Endothelial cell of umbilical vein (primary cell): Measurements from ENCODE around the gene NHERF2. TPM values are rescaled to one million over a fixed set of nuclear protein-coding genes. Genes with fewer than 3 reads are reported as not detected.

ENCODE experiments used
- BruUV-seq: library from RNA; stranded (reverse); fragments of 400-500 nt; replicated peaks from 2 replicates; lab custom pipeline; 2021; lab: Mats Ljungman, UMichigan
- CTCF ChIA-PET: fragments of 300-600, 350-600 bp; sonication (Branson Sonifier 250); formaldehyde crosslinking; loops from one replicate; lab custom pipeline; 2021; ENCODE audit warnings: antibody characterized with exemption, inconsistent platforms; lab: Charles Lee
- POLR2A ChIA-PET: fragments of 300-600, 350-600 bp; sonication (Branson Sonifier 250); formaldehyde crosslinking; loops from one replicate; lab custom pipeline; 2021; ENCODE audit warnings: antibody characterized with exemption, inconsistent platforms; lab: Charles Lee
- DNase-seq: peaks from one replicate; pipeline ENCODE4 v3.0.0-alpha.2; 2011; ENCODE audit warnings: low read depth, low spot score
- FAIRE-seq: peaks from 2 replicates; lab custom pipeline; 2011; peaks lifted over from hg19 to GRCh38; lab: Jason Lieb, UNC
- H2AFZ ChIP-seq: 2 replicates; pipeline ENCODE4 v1.6.0; 2012; ENCODE audit warnings: low read depth, low read length, control low read depth, inconsistent platforms
- H3K27ac ChIP-seq: 2 replicates; pipeline ENCODE4 v1.5.1; 2011; ENCODE audit warnings: low read depth, mild to moderate bottlenecking, control low read depth, low read length, moderate library complexity; ENCODE audit not compliant: insufficient read depth
- H3K27me3 ChIP-seq, 2 experiments: 2 replicates each; pipeline versions ENCODE4 v1.6.0 to v1.6.1; 2011; ENCODE audit warnings: low read length in 2 of 2, mixed read lengths in 1 of 2; ENCODE audit not compliant: control insufficient read depth in 2 of 2, insufficient read depth in 2 of 2
- H3K36me3 ChIP-seq, 2 experiments: 2 replicates in 1 of 2; 3 replicates in 1 of 2; pipeline ENCODE4 v1.5.1; 2011; ENCODE audit warnings: low read length in 2 of 2, mild to moderate bottlenecking in 1 of 2, moderate library complexity in 1 of 2; ENCODE audit not compliant: control insufficient read depth in 2 of 2, insufficient read depth in 2 of 2; ENCODE audit errors: extremely low read depth in 1 of 2
- H3K4me1 ChIP-seq: 3 replicates; pipeline ENCODE4 v1.5.1; 2011; ENCODE audit warnings: mild to moderate bottlenecking, low read length; ENCODE audit not compliant: control insufficient read depth, insufficient read depth; ENCODE audit errors: extremely low read depth
- H3K4me2 ChIP-seq: 2 replicates; pipeline ENCODE4 v1.6.1; 2011; ENCODE audit warnings: low read length, control low read depth, mixed read lengths; ENCODE audit not compliant: insufficient read depth
- H3K4me3 ChIP-seq, 3 experiments: fragments of 200-600 bp in 1 of 3; sonication (generic), shearing (Covaris generic) in 1 of 3; replicated peaks in 1 of 3; 2 replicates each; pipeline ENCODE4 v1.5.1; 2011 to 2016; ENCODE audit warnings: control low read depth in 3 of 3, low read length in 3 of 3, mild to moderate bottlenecking in 2 of 3, inconsistent platforms in 1 of 3, low read depth in 1 of 3, moderate library complexity in 1 of 3; ENCODE audit not compliant: insufficient read depth in 1 of 3
- H3K79me2 ChIP-seq: 2 replicates; pipeline ENCODE4 v1.6.0; 2012; ENCODE audit warnings: low read length, inconsistent platforms; ENCODE audit not compliant: control insufficient read depth, insufficient read depth
- H3K9ac ChIP-seq: replicated peaks from 2 replicates; pipeline ENCODE3; 2011; ENCODE audit warnings: low read length, control low read depth; ENCODE audit not compliant: insufficient read depth; ENCODE audit errors: extremely low read depth
- H3K9me1 ChIP-seq: replicated peaks from 3 replicates; pipeline ENCODE4 v1.6.0; 2011; ENCODE audit warnings: mild to moderate bottlenecking, low read length; ENCODE audit not compliant: control insufficient read depth, insufficient read depth; ENCODE audit errors: extremely low read depth
- H3K9me3 ChIP-seq: replicated peaks from 2 replicates; pipeline ENCODE4 v1.5.1; 2012; ENCODE audit warnings: low read length, inconsistent platforms; ENCODE audit not compliant: control insufficient read depth, insufficient read depth
- H4K20me1 ChIP-seq: replicated peaks from 2 replicates; pipeline ENCODE3; 2011; ENCODE audit warnings: mild to moderate bottlenecking, low read length; ENCODE audit not compliant: control insufficient read depth, insufficient read depth; ENCODE audit errors: extremely low read depth
- CTCF ChIP-seq, 2 donors: IDR thresholded peaks; 1 replicate in 1 of 2; 2 replicates in 1 of 2; pipeline ENCODE4 v1.5.1; 2011; ENCODE audit warnings: low read length in 2 of 2, mild to moderate bottlenecking in 2 of 2, moderate library complexity in 2 of 2, control low read depth in 1 of 2, inconsistent platforms in 1 of 2, low read depth in 1 of 2; ENCODE audit not compliant: insufficient read depth in 1 of 2; ENCODE audit errors: extremely low read depth in 1 of 2
- EZH2 ChIP-seq: IDR thresholded peaks from 2 replicates; pipeline ENCODE4 v1.6.1; 2012; ENCODE audit warnings: borderline replicate concordance, low read depth, mild to moderate bottlenecking, moderate library complexity, low read length, inconsistent platforms; ENCODE audit not compliant: severe bottlenecking
- FOS ChIP-seq: IDR thresholded peaks from 2 replicates; pipeline ENCODE4 v1.6.1; 2011; ENCODE audit warnings: mild to moderate bottlenecking, low read length, moderate library complexity, borderline replicate concordance; ENCODE audit not compliant: insufficient read depth
- GATA2 ChIP-seq: IDR thresholded peaks from 2 replicates; pipeline ENCODE4 v1.7.0; 2011; ENCODE audit warnings: low read depth, mild to moderate bottlenecking, moderate library complexity, mixed read lengths, low read length; ENCODE audit not compliant: insufficient read length, insufficient read depth
- JUN ChIP-seq: IDR thresholded peaks from 2 replicates; pipeline ENCODE4 v1.6.1; 2011; ENCODE audit warnings: borderline replicate concordance, low read depth; ENCODE audit not compliant: insufficient read length, insufficient read depth
- MYC ChIP-seq: IDR thresholded peaks from one replicate; pipeline ENCODE4 v1.6.1; 2011; ENCODE audit warnings: mild to moderate bottlenecking, low read depth, low read length
- POLR2A ChIP-seq: IDR thresholded peaks from 2 replicates; pipeline ENCODE4 v1.6.1; 2012; ENCODE audit warnings: low read depth, mild to moderate bottlenecking, control low read depth, low read length
- POLR2AphosphoS5 ChIP-seq: IDR thresholded peaks from 2 replicates; pipeline ENCODE4 v1.6.1; 2012; ENCODE audit warnings: low read depth, mild to moderate bottlenecking, control low read depth, low read length, moderate library complexity; ENCODE audit not compliant: insufficient read depth
- dilution Hi-C: fragments of 300-500 bp; cut with MboI; formaldehyde crosslinking; loops from one replicate; pipeline ENCODE4 v1.15.0; 2019; ENCODE audit warnings: low sequenced_read_pairs; ENCODE audit not compliant: extremely low pct_ligation_motif_present
- intact Hi-C: fragments of 100-400 bp; cut with micrococcal nuclease; formaldehyde crosslinking; loops from one replicate; pipeline ENCODE4 v1.10.0; 2022
- polyA plus RNA-seq, 4 experiments: library from polyadenylated mRNA; depleted of rRNA in 3 of 4; stranded (reverse) in 3 of 4; unstranded in 1 of 4; fragments of >200 nt; gene quantifications; 2 replicates each; pipeline versions ENCODE4 v1.2.1 to v1.2.3, GENCODE V29; 2011 to 2012; ENCODE audit warnings: missing spikeins in 1 of 4
- total RNA-seq: library from RNA; stranded (reverse); gene quantifications from 2 replicates; pipeline ENCODE4 v1.2.3, GENCODE V29; 2021
- TF ChIP-seq, protein P1 (sequence below): IDR thresholded peaks from 2 replicates; pipeline ENCODE4 v1.6.1; 2011; ENCODE audit not compliant: insufficient read depth, insufficient read length

The NHERF2 gene
- total and polyA plus RNA-seq, 2 donors (not counting 3 experiments of a cell fraction or from before 2014, with no cell fraction given) = 65.2 to 71.2 TPM

DNA sequence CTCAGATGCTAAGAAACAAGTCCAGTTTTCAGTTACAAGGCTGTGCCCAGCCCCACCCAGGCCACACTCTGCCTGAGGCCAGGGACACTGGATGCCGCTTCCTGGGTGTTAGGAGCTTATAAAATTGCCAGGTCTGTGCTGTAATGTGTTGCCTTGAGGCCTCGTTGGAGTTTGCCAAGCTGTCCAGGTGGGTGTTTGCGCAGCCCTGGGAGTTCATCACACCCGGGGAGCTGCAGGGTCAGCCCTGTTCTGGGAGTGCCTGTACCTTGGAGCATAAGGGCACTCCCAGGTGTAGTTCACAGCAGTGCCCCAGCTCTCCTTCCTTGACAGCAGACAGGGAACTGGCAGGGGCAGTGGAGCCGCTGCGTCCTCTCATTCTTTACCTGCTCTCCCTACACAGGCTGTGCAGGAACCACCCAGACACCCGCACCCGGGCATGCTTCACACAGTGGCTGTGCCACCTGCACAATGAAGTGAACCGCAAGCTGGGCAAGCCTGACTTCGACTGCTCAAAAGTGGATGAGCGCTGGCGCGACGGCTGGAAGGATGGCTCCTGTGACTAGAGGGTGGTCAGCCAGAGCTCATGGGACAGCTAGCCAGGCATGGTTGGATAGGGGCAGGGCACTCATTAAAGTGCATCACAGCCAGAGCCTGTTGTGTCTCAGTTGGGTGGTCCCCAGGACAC is 41.1 kb upstream of the NHERF2 start:
- Histone ChIP-seq H2AFZ (no peak overlapping the region), H3K4me1 (peaks cover 18% of the 10 kb centered on the region), H3K36me3 (peaks cover 0 to 7% of the 10 kb centered on the region in 2 experiments), H3K9me1 (no peaks in the 10 kb centered on the region), H3K79me2 (peaks cover 5% of the 10 kb centered on the region), H3K27me3 (peaks cover 36 to 38% of the 10 kb centered on the region in 2 experiments), H4K20me1 (no peaks in the 10 kb centered on the region), H3K9me3 (no peaks in the 10 kb centered on the region), H3K9ac (no peak overlapping the region), H3K27ac (no peak overlapping the region), H3K4me2 (peak overlapping the region; percentile 67), H3K4me3 (no peak overlapping the region)
- BruUV-seq = no TSS peak
- no peak for DNase-seq
- no peak for FAIRE-seq
- ChIA-PET CTCF (interaction anchor here (1.6 to 2.2 kb wide), 2 partner anchors 18 to 155 kb away, joined by 6 to 9 read pairs; no protein-coding TSS in a partner anchor), POLR2A (no interaction called here)
- TF ChIP-seq MYC = no peak
- TF ChIP-seq FOS = no peak
- TF ChIP-seq POLR2AphosphoS5 = no peak
- no peak for TF ChIP-seq POLR2A
- TF ChIP-seq EZH2 = no peak
- TF ChIP-seq JUN = no peak
- TF ChIP-seq, protein P1, sequence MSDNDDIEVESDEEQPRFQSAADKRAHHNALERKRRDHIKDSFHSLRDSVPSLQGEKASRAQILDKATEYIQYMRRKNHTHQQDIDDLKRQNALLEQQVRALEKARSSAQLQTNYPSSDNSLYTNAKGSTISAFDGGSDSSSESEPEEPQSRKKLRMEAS = no peak
- TF ChIP-seq GATA2 = no peak
- TF ChIP-seq CTCF (IDR thresholded peaks at IDR 0.05; ENCODE audit: extremely low read depth in 1 of 2, insufficient read depth in 1 of 2, low read depth in 1 of 2, low read length in 2 of 2) = no peak
- intact Hi-C loops (no loop called here), dilution Hi-C loops (no loop called here)
